HL-60/S4 (cell line): ENCODE measurements around the gene CDKAL1.
"Not testable (repeated sequence)": the region's sequence is repeated elsewhere in the genome, so short reads cannot be mapped to it uniquely, and the experiment has no call there.

ENCODE experiments used
- in situ Hi-C: fragments of 300-500 bp; cut with MboI; formaldehyde crosslinking; loops from 2 replicates; pipeline ENCODE4 v1.14.3; 2022; ENCODE audit warnings: low sequenced_read_pairs

Gene CDKAL1

GRCh38 chr6:20725235-20725634 lies 191.0 kb downstream of the CDKAL1 start:
- in situ Hi-C loops, result not testable (repeated sequence)

GRCh38 chr6:20729086-20729485 lies 194.8 kb downstream of the CDKAL1 start:
- in situ Hi-C loops, result no loop called here

GRCh38 chr6:20732362-20732761 lies 198.1 kb downstream of the CDKAL1 start:
- in situ Hi-C loops, result not testable (repeated sequence)

GRCh38 chr6:20732896-20733295 lies 198.6 kb downstream of the CDKAL1 start:
- in situ Hi-C loops, result no loop called here

- in situ Hi-C loops, result no loop called here
Observed at GRCh38 chr6:20737912-20738311, 203.7 kb downstream of the CDKAL1 start.

GRCh38 chr6:20740088-20740487 lies 205.8 kb downstream of the CDKAL1 start:
- in situ Hi-C loops, result no loop called here

- in situ Hi-C loops, result no loop called here
Observed at GRCh38 chr6:20740727-20741126, 206.5 kb downstream of the CDKAL1 start.

- in situ Hi-C loops, result no loop called here
Observed at GRCh38 chr6:20741490-20741889, 207.2 kb downstream of the CDKAL1 start.

- in situ Hi-C loops, result no loop called here
Observed at GRCh38 chr6:20744911-20745557, 210.8 kb downstream of the CDKAL1 start.

GRCh38 chr6:20746024-20746423 lies 211.8 kb downstream of the CDKAL1 start:
- in situ Hi-C loops, result no loop called here

GRCh38 chr6:20746805-20747558 lies 212.7 kb downstream of the CDKAL1 start:
- in situ Hi-C loops, result no loop called here

- in situ Hi-C loops, result no loop called here
Observed at GRCh38 chr6:20747991-20748390, 213.7 kb downstream of the CDKAL1 start.

- in situ Hi-C loops, result no loop called here
Observed at GRCh38 chr6:20751293-20751935, 217.2 kb downstream of the CDKAL1 start.

GRCh38 chr6:20755631-20756030 lies 221.4 kb downstream of the CDKAL1 start:
- in situ Hi-C loops, result no loop called here

GRCh38 chr6:20756584-20757147 lies 222.4 kb downstream of the CDKAL1 start:
- in situ Hi-C loops, result not testable (repeated sequence)

- in situ Hi-C loops, result no loop called here
Observed at GRCh38 chr6:20757761-20758160, 223.5 kb downstream of the CDKAL1 start.

- in situ Hi-C loops, result no loop called here
Observed at GRCh38 chr6:20763296-20763695, 229.0 kb downstream of the CDKAL1 start.

GRCh38 chr6:20769631-20770030 lies 235.4 kb downstream of the CDKAL1 start:
- in situ Hi-C loops, result no loop called here

- in situ Hi-C loops, result no loop called here
Observed at GRCh38 chr6:20770773-20771172, 236.5 kb downstream of the CDKAL1 start.

GRCh38 chr6:20771409-20771808 lies 237.2 kb downstream of the CDKAL1 start:
- in situ Hi-C loops, result no loop called here

GRCh38 chr6:20773822-20774221 lies 239.6 kb downstream of the CDKAL1 start:
- in situ Hi-C loops, result no loop called here

GRCh38 chr6:20775981-20776380 lies 241.7 kb downstream of the CDKAL1 start:
- in situ Hi-C loops, result no loop called here
